Measurements from ENCODE around the gene REEP5. TPM values are rescaled to one million over a fixed set of nuclear protein-coding genes. Genes with fewer than 3 reads are reported as not detected.

The REEP5 gene
- total and polyA plus RNA-seq, 2 of the 4 experiments (the other 2 are of a cell fraction) = 49.3 to 82.0 TPM

GRCh38 chr5:112906637-112907036 is 15.4 kb downstream of the REEP5 start:
- Histone ChIP-seq H4K20me1 (ENCODE audit: insufficient read depth, low read length) (peaks cover 14% of the 10 kb centered on the region), H2BK120ac (ENCODE audit: low read depth, low read length) (no peak overlapping the region), H3K9ac (ENCODE audit: low read depth, low read length) (no peak overlapping the region), H3K4me3 (ENCODE audit: insufficient read depth, low read depth, low read length) (no peak overlapping the region), H3K23ac (ENCODE audit: low read depth, low read length) (no peak overlapping the region), H3K9me3 (ENCODE audit: control insufficient read depth, insufficient read depth, low read length) (no peaks in the 10 kb centered on the region), H4K91ac (ENCODE audit: insufficient read depth, low read depth, low read length) (no peak overlapping the region), H3K4me1 (ENCODE audit: control insufficient read depth, insufficient read depth, low read length) (no peaks in the 10 kb centered on the region), H3K18ac (ENCODE audit: low read depth, low read length) (no peak overlapping the region), H2AK5ac (ENCODE audit: low read depth, low read length) (no peak overlapping the region), H2AFZ (replicated peaks; ENCODE audit: low read length, poor library complexity) (no peak overlapping the region), H4K5ac (ENCODE audit: low read depth, low read length) (no peak overlapping the region), H3K14ac (replicated peaks; ENCODE audit: low read depth, low read length) (no peak overlapping the region), H2BK20ac (ENCODE audit: low read depth, low read length) (no peak overlapping the region), H3K79me1 (ENCODE audit: low read depth in 1 of 2, low read length in 2 of 2) (peaks cover 47 to 51% of the 10 kb centered on the region in 2 experiments), H3K9me1 (ENCODE audit: insufficient read depth, low read length) (peaks cover 7% of the 10 kb centered on the region; the same call in 1 of the 2 replicates), H4K8ac (ENCODE audit: low read depth in 2 of 2, low read length in 2 of 2) (no peak overlapping the region), H3K36me3 (ENCODE audit: control insufficient read depth, insufficient read depth, low read length) (peaks cover 20% of the 10 kb centered on the region), H3K4me2 (ENCODE audit: low read depth, low read length) (no peak overlapping the region), H3K27me3 (ENCODE audit: control insufficient read depth, insufficient read depth, low read length) (no peaks in the 10 kb centered on the region), H3K4ac (ENCODE audit: low read depth, low read length) (no peak overlapping the region), H3K27ac (ENCODE audit: insufficient read depth, low read length) (no peak overlapping the region), H2AK9ac (replicated peaks; ENCODE audit: low read depth, low read length, poor library complexity) (no peak overlapping the region), H3K56ac (ENCODE audit: extremely low read depth, insufficient read depth, low read length) (no peak overlapping the region), H2BK5ac (ENCODE audit: low read depth, low read length, poor library complexity, severe bottlenecking) (no peak overlapping the region), H2BK15ac (ENCODE audit: low read depth, low read length) (no peak overlapping the region)
- in situ Hi-C loops (cut with MboI; ENCODE audit: low sequenced_read_pairs) = no loop called here
- DNase-seq (no peak), ATAC-seq (ENCODE audit: low read depth) (no peak)
- no TSS peak for BruUV-seq (replicated peaks)
- dilution Hi-C loops (cut with HindIII; ENCODE audit: low sequenced_read_pairs, unreplicated experiment) = no loop called here
- intact Hi-C loops (cut with micrococcal nuclease) = no loop called here
- POLR2A ChIA-PET (ENCODE audit: unreplicated experiment) = no interaction called here
- TF ChIP-seq RAD21 (IDR thresholded peaks at IDR 0.05; ENCODE audit: low read length) (no peak), MAFK (IDR thresholded peaks at IDR 0.05; ENCODE audit: low read depth, low read length) (no peak), CEBPB (IDR thresholded peaks at IDR 0.05; ENCODE audit: low read depth, low read length) (no peak), USF2 (IDR thresholded peaks at IDR 0.05; ENCODE audit: low read depth, low read length) (no peak), RFX5 (IDR thresholded peaks at IDR 0.05; ENCODE audit: low read depth, low read length) (no peak), SMC3 (IDR thresholded peaks at IDR 0.05; ENCODE audit: low read depth, low read length) (no peak), CTCF (conservative IDR thresholded peaks at IDR 0.05; ENCODE audit: low read depth, low read length) (no peak), POLR2A (IDR thresholded peaks at IDR 0.05; ENCODE audit: low read depth, low read length) (no peak), FOS (IDR thresholded peaks at IDR 0.05; ENCODE audit: low read depth, low read length) (no peak), CHD1 (IDR thresholded peaks at IDR 0.05; ENCODE audit: low read depth, low read length) (no peak), ELK1 (IDR thresholded peaks at IDR 0.05; ENCODE audit: borderline replicate concordance, low read depth, low read length) (no peak), NFE2L2 (IDR thresholded peaks at IDR 0.05; ENCODE audit: low read depth, low read length) (no peak), BHLHE40 (IDR thresholded peaks at IDR 0.05; ENCODE audit: low read depth, low read length) (no peak), MAZ (IDR thresholded peaks at IDR 0.05; ENCODE audit: borderline replicate concordance, low read depth, low read length) (no peak), MXI1 (IDR thresholded peaks at IDR 0.05; ENCODE audit: borderline replicate concordance, low read depth, low read length) (no peak), RCOR1 (IDR thresholded peaks at IDR 0.05; ENCODE audit: insufficient replicate concordance, low read length) (no peak)
- CTCF ChIA-PET = no interaction called here
- WGBS, 2 experiments (ENCODE audit: extremely low coverage in 2 of 2, insufficient read length in 1 of 2) = no CpG with 5 or more reads among the region's 3 CpGs
